NOMO-1 (cell line): ENCODE results near the gene TRMT112.
"Not testable (repeated sequence)": the region's sequence is repeated elsewhere in the genome, so short reads cannot be mapped to it uniquely, and the experiment has no call there.

ENCODE experiments used
- DNase-seq, 2 experiments: peaks; one replicate each; lab custom pipeline; 2025; ENCODE audit not compliant: unreplicated experiment in 2 of 2; lab: John Stamatoyannopoulos, UW

The TRMT112 gene

DNA sequence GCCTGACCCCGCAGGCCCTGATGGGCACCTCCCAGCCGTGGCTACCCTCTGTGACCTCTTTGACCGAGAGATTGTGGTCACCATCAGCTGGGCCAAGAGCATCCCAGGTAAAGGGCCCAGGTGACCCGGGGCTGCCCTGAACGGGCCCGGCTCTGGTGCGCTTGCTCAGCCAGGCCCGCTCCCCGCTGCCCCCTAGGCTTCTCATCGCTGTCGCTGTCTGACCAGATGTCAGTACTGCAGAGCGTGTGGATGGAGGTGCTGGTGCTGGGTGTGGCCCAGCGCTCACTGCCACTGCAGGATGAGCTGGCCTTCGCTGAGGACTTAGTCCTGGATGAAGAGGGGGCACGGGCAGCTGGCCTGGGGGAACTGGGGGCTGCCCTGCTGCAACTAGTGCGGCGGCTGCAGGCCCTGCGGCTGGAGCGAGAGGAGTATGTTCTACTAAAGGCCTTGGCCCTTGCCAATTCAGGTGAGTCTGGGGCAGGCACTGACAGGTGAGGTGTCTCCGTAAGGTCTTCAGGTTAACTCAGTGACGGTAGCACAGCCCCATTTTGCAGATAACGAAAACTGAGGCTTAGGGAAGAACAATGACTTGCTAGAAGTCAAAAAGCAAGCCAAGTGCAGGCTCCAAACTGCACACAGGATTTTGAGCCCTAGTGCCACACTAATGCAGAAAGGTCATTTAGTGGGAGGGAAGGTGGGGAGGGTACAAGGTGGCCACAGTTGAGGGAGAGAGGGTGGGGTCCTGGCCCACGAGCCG lies 2.4 kb downstream of the TRMT112 start:
- no peak for DNase-seq

DNA sequence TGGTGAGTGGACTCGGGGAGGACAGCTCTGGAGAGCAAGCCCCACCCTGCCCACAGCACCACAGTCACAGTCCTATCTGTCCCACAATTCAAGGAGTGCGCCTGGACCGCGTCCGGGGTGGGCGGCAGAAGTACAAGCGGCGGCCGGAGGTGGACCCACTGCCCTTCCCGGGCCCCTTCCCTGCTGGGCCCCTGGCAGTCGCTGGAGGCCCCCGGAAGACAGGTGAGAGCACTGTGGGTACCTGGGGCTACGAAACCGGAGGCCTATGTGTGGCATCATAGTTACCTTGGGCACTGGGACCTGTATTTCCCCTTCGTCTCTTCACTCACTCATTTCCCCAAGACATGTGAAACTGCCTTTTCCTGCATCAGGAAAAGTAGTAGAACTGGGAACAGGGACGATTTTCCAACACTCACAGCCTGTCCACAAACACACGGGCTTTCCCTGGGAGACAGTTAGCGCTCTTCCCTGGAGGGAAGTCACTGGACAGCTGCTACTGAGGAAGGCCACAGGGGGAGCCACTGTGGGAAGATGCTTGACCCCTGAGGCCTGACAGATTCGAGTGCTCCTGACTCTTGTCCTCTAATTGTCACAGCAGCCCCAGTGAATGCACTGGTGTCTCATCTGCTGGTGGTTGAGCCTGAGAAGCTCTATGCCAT lies 3.1 kb downstream of the TRMT112 start:
- DNase-seq: no peak

DNA sequence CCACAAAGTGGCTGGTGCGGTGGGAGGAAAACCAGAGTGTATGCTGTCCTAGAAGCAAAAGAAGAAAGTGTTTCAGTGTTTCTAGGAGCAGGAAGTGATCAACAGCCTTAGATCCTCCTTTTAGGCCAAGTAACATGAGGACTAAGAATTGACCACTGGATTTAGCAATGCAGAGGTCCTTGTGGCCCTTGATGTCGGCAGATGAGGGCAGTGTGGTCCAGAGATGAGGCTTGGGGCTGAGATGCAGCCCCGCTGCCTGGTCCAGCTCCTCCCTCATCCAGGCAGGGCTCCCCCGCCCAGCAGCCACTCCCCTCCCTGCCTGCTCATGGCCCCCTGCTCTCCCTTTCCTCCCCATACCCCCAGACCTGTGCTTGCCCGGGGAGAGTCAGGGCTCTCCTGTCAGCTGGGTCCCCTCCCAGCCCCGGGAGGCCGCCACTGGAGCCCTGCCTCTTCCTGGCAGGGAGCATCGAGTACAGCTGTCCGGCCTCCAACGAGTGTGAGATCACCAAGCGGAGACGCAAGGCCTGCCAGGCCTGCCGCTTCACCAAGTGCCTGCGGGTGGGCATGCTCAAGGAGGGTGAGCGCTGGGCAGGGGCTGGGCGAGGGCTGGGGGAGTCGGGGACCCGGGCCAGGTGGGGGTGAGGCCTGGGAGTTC lies 3.7 kb downstream of the TRMT112 start:
- DNase-seq: no peak

DNA sequence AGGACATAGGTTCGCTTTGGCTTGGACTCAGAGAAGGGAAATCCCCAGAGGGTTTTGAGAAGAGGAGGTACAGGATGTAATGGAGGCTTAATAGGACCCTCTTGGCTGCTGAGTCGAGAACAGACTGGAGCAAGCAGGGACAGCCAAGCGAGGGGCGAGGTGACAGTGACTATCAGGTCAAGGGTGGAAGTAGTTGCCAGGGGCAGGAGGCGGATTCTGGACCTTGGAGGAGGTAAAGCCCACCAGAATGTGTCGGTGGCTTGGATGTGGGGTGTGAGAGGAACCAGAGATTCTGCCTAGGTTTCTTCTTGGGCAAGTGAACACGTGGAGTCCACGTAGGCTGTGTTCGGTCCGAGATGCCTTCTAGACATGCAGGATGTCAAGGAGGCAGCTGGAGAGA lies 4.4 kb downstream of the TRMT112 start:
- no peak for DNase-seq

DNA sequence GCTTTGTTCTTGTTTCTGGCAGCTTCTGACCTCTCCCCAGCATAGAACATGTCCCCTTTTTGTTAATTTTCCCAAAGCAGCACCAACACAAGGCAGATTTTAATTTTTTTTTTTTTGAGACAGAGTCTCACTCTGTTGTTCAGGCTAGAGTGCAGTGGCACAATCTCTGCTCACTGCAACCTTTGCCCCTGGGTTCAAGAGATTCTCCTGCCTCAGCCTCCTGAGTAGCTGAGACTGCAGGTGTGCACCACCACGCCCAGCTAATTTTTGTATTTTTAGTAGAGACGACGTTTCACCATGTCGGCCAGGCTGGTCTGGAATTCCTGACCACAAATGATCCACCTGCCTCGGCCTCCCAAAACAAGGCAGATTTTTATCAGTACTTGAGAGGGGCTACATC lies 9.6 kb downstream of the TRMT112 start:
- not testable (repeated sequence) for DNase-seq

DNA sequence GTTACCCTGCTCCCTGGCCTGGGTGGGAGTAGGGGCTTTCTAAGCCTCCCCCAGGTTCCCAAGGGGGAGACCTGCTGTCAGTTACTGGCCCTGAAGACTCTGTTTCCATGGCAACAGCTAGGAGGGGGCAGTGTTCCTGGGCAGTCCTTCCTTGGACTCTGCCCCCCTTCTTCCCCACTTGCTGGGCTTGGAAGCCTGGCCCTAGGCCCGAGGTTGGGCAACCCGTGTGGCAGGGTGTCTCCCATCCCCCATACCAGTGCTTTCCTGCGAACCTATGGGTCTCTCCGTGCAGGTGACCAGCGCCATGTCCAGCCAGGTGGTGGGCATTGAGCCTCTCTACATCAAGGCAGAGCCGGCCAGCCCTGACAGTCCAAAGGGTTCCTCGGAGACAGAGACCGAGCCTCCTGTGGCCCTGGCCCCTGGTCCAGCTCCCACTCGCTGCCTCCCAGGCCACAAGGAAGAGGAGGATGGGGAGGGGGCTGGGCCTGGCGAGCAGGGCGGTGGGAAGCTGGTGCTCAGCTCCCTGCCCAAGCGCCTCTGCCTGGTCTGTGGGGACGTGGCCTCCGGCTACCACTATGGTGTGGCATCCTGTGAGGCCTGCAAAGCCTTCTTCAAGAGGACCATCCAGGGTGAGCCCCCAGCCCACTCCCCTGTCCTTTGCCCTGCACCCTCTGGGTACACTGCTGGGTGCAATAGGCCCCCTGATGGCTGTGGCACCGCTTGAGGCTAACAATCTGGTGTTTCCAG lies 10.3 kb downstream of the TRMT112 start:
- no peak for DNase-seq

DNA sequence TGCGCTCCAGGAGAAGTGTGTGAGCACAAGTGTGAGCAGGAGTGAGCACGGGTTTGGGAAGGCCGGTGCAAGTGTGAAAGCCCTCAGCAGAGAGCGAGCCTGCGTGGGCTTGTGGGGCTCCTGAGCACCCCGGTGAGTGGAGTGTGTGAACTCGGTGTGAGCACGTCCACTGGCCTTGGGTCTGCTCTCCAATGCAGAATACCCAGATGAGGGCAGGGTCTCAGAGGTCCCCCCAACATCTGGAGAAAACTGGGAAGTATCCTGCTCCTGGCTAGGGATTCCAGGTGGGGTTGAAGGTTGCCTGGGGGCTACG lies 10.8 kb downstream of the TRMT112 start:
- no peak for DNase-seq

DNA sequence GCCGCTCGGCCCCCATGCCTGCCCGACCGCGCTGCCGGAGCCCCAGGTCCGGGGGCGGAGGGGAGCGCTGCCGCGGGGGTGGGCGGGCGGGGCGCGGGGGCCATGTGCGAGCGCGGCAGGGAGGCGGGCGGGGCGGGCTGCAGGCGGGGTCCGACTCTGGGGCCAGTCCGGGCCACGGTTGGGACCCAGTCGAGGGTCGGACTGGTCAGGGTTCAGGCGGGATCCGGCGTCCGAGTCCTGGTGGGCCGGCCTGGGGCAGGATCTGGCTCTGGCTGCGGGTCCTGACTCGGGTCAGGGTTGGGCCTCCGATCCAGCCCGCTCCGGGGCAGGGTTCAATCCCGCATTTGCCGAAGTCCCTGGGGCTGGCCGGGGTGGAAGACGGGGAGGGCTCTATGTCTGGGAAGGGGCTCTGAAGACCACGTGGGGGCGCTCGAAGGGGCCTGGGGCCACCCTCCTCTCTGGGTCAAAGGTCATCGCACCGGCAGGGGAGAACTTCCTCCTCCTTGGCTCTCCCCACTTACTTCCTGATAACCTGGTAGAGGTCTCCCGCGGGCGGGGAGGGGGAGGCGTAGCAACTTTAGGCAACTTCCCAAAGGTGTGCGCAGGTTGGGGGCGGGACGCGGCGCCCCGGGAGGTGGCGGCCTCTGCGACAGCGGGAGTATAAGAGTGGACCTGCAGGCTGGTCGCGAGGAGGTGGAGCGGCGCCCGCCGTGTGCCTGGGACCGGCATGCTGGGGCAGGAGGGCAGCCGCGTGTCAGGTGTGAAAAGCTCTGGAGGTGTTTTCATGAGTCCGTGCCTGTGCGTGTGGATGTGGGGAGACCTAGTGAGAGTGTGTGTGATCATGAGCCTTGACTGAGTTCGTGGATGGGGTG lies 11.4 kb downstream of the TRMT112 start:
- peak; percentile 67 for DNase-seq

DNA sequence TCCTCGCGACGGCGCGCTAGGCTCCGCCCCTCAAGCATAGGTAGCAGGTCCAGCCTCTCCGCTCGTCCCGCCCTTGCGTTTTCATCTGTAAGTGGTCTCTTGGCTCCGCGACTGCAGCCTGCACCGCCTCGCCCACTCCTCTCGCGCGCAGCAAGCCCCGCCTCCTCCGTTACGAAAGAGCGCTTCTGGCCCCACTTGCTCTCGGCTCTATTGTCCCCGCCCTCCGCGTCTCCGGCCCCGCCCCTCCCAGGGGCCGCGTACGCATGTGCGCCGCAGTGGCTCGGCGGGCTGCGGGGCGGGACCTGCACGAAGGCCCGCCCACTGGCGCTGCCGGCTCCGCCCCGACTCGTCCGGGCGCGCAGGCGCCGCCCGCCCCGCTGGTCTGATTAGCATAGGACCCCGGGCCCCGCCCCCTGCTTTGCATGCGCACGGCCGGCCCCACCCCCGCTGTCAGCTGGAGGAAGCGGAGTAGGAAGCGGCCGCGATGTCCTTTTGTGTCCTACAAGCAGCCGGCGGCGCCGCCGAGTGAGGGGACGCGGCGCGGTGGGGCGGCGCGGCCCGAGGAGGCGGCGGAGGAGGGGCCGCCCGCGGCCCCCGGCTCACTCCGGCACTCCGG lies 12.2 kb downstream of the TRMT112 start, which contains the start of gene ESRRA:
ESRRA (plus strand) TSS at position 450 of the 616 bp plus-strand sequence. CDS start 1,656 bp downstream, outside the sequence.
- peak; percentile 98 to 99 for DNase-seq

DNA sequence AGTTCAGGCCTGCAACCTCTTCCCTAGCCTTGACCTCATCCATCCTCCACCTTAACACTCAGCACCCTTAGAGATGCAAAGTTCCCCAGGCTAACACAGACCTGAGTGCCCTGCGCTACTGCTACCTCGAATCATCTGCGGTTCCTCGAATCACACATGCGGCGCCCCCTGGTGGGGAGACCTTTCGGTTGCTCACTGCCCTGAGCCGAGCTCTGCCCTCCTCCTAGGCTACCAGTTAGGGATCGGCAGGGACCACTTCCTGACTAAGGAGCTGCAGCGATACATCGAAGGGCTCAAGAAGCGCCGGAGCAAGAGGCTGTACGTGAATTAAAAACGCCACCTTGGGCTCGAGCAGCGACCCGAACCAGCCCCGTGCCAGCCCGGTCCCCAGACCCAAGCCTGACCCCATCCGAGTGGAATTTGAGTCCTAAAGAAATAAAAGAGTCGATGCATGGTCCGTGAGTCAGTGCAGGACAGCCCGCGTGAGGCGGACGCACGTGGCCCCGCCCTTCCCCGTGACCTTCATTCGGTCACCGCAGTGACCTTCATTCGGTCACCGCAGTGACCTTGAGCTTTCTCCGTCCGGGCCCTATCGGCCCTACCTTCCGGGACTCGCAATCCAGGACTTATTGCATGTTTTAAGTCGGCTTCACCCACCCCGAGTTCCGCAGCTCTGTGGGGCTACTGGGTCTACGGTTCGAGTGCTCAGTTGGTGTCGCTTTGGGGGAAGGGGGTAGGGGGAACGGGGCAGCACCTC lies 12.9 kb downstream of the TRMT112 start:
- peak; percentile 86 to 94 for DNase-seq

DNA sequence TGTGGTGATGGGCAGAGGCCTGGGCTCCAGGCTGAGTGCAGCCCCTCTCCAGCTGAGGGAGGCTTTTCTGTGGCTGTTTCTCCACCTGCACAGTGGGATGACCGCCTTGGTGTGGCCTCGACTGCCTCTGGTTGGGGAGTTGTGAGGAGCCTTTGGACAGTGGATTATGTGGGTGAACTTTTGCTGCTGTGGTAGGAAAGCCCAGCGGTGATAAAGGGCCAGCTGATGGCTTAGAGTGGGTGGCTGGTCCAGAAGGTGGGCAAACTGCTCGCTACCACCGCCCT lies 13.4 kb downstream of the TRMT112 start:
- DNase-seq: no peak

DNA sequence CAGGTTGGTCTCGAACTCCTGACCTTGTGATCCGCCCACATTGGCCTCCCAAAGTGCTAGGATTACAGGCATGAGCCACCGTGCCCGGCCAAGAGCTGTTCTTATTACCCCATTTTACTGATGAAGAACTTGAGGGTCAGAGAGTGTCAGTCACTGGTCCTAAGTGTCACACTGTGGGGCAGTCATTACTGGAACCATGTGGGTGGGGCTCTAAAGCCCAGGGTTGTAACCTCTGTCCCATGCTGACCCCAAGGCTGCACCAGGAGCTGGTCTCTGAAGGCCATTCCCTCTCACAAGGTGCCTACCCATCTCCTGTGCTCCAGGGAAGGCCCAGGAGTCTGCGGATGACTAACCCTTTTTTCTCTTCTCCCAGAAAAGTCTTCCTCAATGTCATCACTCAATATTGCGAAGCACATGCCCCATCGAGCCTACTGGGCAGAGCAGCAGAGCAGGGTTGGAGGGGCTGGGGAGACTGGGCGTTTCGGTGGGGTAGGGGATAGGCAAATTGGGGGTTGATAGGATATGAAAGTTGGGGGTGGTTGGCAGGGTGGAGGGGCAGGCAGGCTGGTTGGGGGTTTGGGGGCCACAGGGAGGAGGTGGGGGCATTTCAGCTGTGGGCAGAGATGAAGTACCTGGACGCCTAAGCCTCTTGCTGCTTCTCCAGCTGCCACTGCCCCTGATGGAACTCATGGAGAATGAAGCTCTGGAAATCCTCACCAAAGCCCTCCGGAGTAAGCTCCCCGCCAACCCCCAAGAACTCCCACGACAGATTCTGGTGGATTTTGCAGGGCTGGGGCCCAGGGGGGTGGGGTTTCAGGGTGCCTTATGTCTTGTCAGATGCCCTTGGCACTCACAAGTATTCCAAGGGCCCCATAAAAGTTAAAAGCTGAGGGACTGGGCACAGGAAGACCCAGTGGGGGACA lies 14.0 kb downstream of the TRMT112 start:
- DNase-seq: no peak

DNA sequence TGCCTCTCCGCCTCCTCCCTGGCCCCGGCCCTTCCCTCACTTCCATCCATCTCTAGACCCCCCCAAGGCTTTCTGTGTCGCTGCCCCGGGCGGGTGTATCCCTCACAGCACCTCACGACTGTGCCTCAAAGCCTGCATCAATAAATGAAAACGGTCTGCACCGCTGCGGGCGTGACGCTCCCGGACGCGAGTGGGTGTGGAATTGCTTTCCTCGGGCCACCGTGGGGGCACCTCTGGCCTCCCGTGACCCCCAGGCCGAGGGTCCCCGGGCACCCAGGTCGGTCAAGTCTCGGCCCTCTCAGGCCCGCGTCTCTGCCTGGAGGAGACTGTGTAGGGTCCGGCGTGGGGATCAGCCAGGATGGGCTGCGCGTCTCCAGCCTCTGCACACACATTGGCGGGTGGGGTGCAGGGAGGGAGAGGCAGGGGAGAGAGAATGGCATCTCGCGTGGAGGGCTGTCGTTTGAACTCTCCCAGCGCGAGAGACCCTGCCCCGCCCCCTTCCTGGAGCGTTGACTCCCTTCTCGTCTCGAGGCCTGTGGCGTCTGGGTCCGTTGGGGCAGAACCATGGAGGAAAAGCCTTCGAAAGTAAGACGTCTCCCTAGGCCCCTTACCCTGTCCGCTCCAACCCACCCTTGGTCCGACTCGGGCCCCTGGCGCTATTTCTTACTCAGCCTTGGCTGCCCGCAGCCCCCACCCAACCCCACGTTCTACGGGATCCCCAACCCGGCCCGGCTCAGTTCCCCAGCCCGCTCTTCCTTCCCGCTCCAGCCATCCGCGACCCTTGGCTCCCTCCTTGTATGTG lies 17.3 kb downstream of the TRMT112 start, which contains the start of gene CATSPERZ:
CATSPERZ (plus strand) TSS at position 512 of the 802 bp plus-strand sequence; CDS start at position 565, 53 bp downstream.
- DNase-seq: no peak

DNA sequence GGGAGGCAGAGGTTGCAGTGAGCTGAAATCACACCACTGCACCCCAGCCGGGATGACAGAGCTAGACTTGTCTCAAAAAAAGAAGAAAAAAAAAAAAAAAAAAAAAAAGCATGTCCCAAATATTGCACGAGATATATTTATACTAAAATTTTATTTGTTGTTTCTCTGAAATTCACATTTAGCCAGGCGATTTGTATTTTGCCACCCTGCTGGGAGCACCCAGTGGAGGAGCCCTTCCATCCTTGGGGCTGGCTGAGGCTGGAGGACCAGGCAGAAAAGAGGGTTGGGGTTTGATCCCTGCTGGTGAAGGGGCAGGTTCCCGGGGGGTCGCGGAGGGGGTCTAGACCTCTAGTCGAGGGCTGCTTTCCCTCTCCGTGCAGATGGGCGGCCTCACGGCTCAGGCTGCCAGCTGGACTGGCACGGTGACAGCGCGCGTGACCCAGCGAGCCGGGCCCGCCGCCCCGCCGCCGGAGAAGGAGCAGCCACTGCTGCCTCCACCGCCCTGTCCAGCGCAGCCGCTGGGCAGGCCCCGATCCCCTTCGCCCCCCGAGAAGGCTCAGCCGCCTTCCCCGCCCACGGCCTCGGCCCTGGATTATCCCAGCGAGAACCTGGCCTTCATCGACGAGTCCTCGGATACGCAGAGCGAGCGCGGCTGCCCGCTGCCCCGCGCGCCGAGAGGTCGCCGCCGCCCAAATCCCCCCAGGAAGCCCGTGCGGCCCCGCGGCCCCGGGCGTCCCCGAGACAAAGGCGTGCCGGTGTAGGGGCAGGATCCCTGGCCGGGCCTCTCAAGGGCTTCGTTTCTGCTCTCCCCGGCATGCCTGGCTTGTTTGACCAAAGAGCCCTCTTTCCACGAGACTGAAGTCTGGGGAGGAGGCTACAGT lies 18.2 kb downstream of the TRMT112 start:
- no peak for DNase-seq

DNA sequence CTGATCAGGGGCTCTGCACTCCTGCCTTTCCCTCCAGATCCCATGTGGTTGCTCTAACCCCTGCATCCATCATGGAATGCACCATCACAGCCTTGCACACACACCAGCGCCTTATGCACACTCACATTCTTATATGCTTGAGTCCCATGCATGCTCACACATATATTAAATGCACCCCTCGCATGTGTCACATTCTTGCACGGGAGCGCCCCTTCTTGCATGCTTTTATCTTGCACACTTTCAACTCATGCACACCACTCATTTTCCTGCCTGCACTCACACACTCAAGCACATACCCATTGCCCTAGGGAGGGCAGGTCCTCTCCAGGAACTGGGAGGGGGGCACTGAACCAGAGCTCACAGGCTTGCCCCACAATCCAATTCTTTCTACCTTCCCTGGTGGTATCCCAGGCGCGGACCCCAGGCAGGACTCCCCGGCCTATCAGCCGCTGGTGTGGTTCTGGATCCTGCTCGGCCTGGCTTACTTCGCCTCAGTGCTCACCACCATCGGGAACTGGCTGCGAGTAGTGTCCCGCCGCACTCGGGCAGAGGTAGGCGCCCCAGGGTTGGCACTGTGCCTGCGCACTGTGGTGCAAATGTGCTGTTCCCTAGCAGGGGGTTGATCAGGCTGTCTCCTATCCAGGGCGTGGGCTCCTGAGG lies 19.5 kb downstream of the TRMT112 start:
- DNase-seq: no peak
